ENCODE measurements around the gene NECTIN1.
A peak's percentile ranks its signal among the peaks of the same experiment; 100 is the strongest.

Gene NECTIN1

GRCh38 chr11:119728651-119729580 is at the start of gene NECTIN1:
TSS of gene NECTIN1 (minus strand) at chr11:119729200. CDS start at chr11:119728553, 647 bp downstream.
- peak; percentile 60 to 94 (median 85) for DNase-seq

- no peak for DNase-seq
Observed at GRCh38 chr11:119778391-119779194, 49.6 kb upstream of the NECTIN1 start.

GRCh38 chr11:119777940-119778339 is 48.9 kb upstream of the NECTIN1 start:
- no peak for DNase-seq

GRCh38 chr11:119776651-119777050 is 47.7 kb upstream of the NECTIN1 start:
- no peak for DNase-seq

- DNase-seq, result no peak
Observed at GRCh38 chr11:119776031-119776636, 47.1 kb upstream of the NECTIN1 start.

GRCh38 chr11:119774172-119774763 is 45.3 kb upstream of the NECTIN1 start:
- no peak for DNase-seq

GRCh38 chr11:119772641-119773415 is 43.8 kb upstream of the NECTIN1 start:
- no peak for DNase-seq

- no peak for DNase-seq
Observed at GRCh38 chr11:119772076-119772475, 43.1 kb upstream of the NECTIN1 start.

GRCh38 chr11:119771172-119771770 is 42.3 kb upstream of the NECTIN1 start:
- DNase-seq, result no peak

- DNase-seq, result no peak
Observed at GRCh38 chr11:119765628-119766027, 36.6 kb upstream of the NECTIN1 start.

GRCh38 chr11:119764108-119764868 is 35.3 kb upstream of the NECTIN1 start:
- no peak for DNase-seq

GRCh38 chr11:119763071-119763728 is 34.2 kb upstream of the NECTIN1 start:
- DNase-seq, result no peak

GRCh38 chr11:119759747-119760412 is 30.9 kb upstream of the NECTIN1 start:
- DNase-seq, result no peak

GRCh38 chr11:119759324-119759723 is 30.3 kb upstream of the NECTIN1 start:
- DNase-seq, result no peak

GRCh38 chr11:119758291-119758690 is 29.3 kb upstream of the NECTIN1 start:
- DNase-seq, result no peak

- DNase-seq, result no peak
Observed at GRCh38 chr11:119757378-119757777, 28.4 kb upstream of the NECTIN1 start.

GRCh38 chr11:119756169-119756865 is 27.3 kb upstream of the NECTIN1 start:
- no peak for DNase-seq

GRCh38 chr11:119755356-119756071 is 26.5 kb upstream of the NECTIN1 start:
- no peak for DNase-seq
